Stomach (tissue), 9 donors: ENCODE results near the gene PGLYRP2. TPM values are rescaled to one million over a fixed set of nuclear protein-coding genes. Genes with fewer than 3 reads are reported as not detected.
"Not testable (repeated sequence)": the region's sequence is repeated elsewhere in the genome, so short reads cannot be mapped to it uniquely, and the experiment has no call there.

Source experiments
- DNase-seq, 2 donors: peaks; one replicate each; pipeline versions ENCODE4 v3.0.0 to v3.0.0-alpha.2; 2013 to 2019
- H3K27ac ChIP-seq, 5 donors: fragments of 200-600 bp in 4 of 5; sonication (generic) in 4 of 5; one replicate each; pipeline ENCODE4 v1.5.1; 2013 to 2019; ENCODE audit warnings: mild to moderate bottlenecking in 1 of 5, moderate library complexity in 1 of 5
- H3K27me3 ChIP-seq, 3 donors: fragments of 200-600 bp; sonication (generic); one replicate each; pipeline ENCODE4 v1.5.1; 2017 to 2019; ENCODE audit warnings: mixed run types in 1 of 3
- H3K36me3 ChIP-seq, 4 donors: fragments of 200-600 bp; sonication (generic); 1 replicate in 3 of 4; 2 replicates in 1 of 4; pipeline ENCODE4 v1.5.1; 2016 to 2019
- H3K4me1 ChIP-seq, 4 donors: fragments of 200-600 bp; sonication (generic); one replicate each; pipeline ENCODE4 v1.5.1; 2016 to 2019
- H3K4me3 ChIP-seq, 4 donors: fragments of 200-600 bp; sonication (generic) in 3 of 4; one replicate each; pipeline ENCODE4 v1.5.1; 2016 to 2019; ENCODE audit warnings: mild to moderate bottlenecking in 1 of 4
- H3K9me3 ChIP-seq, 4 donors: fragments of 200-600 bp; sonication (generic); one replicate each; pipeline ENCODE4 v1.5.1; 2016 to 2019
- EP300 ChIP-seq: sonication (generic); formaldehyde crosslinking; IDR thresholded peaks from one replicate; pipeline ENCODE4 v1.6.1; 2017; ENCODE audit warnings: antibody characterized with exemption
- POLR2A ChIP-seq, 4 donors: fragments of 450-650 bp; IDR thresholded peaks; one replicate each; pipeline ENCODE4 v1.6.1; 2016; ENCODE audit warnings: antibody characterized with exemption in 4 of 4, control low read depth in 2 of 4, mild to moderate bottlenecking in 1 of 4, moderate library complexity in 1 of 4
- POLR2AphosphoS5 ChIP-seq, 3 donors: sonication (generic); formaldehyde crosslinking; IDR thresholded peaks; one replicate each; pipeline ENCODE4 v1.6.1; 2016; ENCODE audit warnings: antibody characterized with exemption in 3 of 3
- WGBS, 5 donors: extraction: QIAGEN DNeasy Blood & Tissue Kit in 3 of 5; methylation state at CpG; one replicate each; pipeline versions ENCODE4 v1.1.5 to v1.1.7; 2013 to 2018; 5-methylcytosine and 5-hydroxymethylcytosine counted together
- intact Hi-C: fragments of 100-400 bp; cut with DNase I; formaldehyde crosslinking; loops from one replicate; pipeline ENCODE4 v1.15.1; 2023; ENCODE audit warnings: low total_unique reads
- polyA plus RNA-seq, 3 donors: library from polyadenylated mRNA; stranded (reverse); fragments of 200-250 nt; gene quantifications; one replicate each; pipeline ENCODE4 v1.2.3, GENCODE V29; 2013
- total RNA-seq, 5 donors: library from RNA; depleted of rRNA; stranded (reverse); fragments of >200 nt; gene quantifications; one replicate each; pipeline versions ENCODE4 v1.1.0 to v1.2.3, GENCODE V29; 2014 to 2016
- TF ChIP-seq, protein P1 (sequence below), 7 experiments: fragments of 450-650 bp in 4 of 7; fragments of 200-600 bp in 3 of 7; sonication (generic) in 3 of 7; IDR thresholded peaks; one replicate each; pipeline ENCODE4 v1.5.1; 2016 to 2019; ENCODE audit warnings: antibody characterized with exemption in 7 of 7, control low read depth in 2 of 7, mild to moderate bottlenecking in 1 of 7
- donor health status: healthy with polysubstance abuse.
- donor health status: Bipolar disorder and iron deficiency.
- donor health status: healthy.

PGLYRP2 gene
- total and polyA plus RNA-seq, 8 donors, result not detected

DNA sequence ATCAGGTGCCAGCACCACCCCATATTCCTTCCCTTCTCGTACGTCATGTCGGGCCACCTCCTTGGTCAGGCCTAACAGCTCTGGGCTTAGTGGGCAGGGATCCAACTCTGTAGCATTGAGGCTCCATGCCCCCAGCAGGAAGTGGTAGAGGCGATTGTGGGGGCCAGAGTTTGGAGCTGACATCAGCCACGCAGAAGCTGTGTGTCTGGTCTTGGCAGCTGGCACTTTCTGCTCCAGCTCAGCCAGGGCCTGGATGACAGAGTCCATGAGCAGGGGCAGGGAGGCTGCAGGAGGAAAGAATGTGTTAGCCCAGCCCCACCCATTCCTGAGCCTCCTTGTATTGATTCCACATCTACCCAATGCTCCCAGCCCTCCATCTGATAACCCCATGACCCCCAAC is 3.0 kb downstream of the PGLYRP2 start:
- TF ChIP-seq EP300, result no peak
- TF ChIP-seq POLR2A (IDR thresholded peaks at IDR 0.05), result no peak
- TF ChIP-seq POLR2AphosphoS5 (IDR thresholded peaks at IDR 0.05), result no peak
- TF ChIP-seq, protein P1, sequence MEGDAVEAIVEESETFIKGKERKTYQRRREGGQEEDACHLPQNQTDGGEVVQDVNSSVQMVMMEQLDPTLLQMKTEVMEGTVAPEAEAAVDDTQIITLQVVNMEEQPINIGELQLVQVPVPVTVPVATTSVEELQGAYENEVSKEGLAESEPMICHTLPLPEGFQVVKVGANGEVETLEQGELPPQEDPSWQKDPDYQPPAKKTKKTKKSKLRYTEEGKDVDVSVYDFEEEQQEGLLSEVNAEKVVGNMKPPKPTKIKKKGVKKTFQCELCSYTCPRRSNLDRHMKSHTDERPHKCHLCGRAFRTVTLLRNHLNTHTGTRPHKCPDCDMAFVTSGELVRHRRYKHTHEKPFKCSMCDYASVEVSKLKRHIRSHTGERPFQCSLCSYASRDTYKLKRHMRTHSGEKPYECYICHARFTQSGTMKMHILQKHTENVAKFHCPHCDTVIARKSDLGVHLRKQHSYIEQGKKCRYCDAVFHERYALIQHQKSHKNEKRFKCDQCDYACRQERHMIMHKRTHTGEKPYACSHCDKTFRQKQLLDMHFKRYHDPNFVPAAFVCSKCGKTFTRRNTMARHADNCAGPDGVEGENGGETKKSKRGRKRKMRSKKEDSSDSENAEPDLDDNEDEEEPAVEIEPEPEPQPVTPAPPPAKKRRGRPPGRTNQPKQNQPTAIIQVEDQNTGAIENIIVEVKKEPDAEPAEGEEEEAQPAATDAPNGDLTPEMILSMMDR (IDR thresholded peaks at IDR 0.05), result no peak
- H3K4me1 ChIP-seq, result peaks cover 0 to 5% (median 0%) of the 10 kb centered on the region in 4 donors
- H3K27me3 ChIP-seq, result peaks cover 0 to 12% (median 10%) of the 10 kb centered on the region in 3 donors
- DNase-seq, result no peak
- H3K36me3 ChIP-seq, result no peaks in the 10 kb centered on the region
- H3K4me3 ChIP-seq, result no peak overlapping the region
- WGBS, 5 donors, result 45 to 78% (median 66%) methylated on average over 5 of the region's 5 CpGs
- no peaks in the 10 kb centered on the region for H3K9me3 ChIP-seq
- H3K27ac ChIP-seq, result no peak overlapping the region
- intact Hi-C loops, result no loop called here

- H3K27ac ChIP-seq, result no peak overlapping the region
- no peak for DNase-seq
- H3K36me3 ChIP-seq, result no peaks in the 10 kb centered on the region
- H3K9me3 ChIP-seq, result no peaks in the 10 kb centered on the region
- peaks cover 0 to 19% (median 12%) of the 10 kb centered on the region in 3 donors for H3K27me3 ChIP-seq
- TF ChIP-seq POLR2AphosphoS5 (IDR thresholded peaks at IDR 0.05) (no peak), EP300 (no peak)
- peaks cover 0 to 5% (median 0%) of the 10 kb centered on the region in 4 donors for H3K4me1 ChIP-seq
- intact Hi-C loops, result no loop called here
- WGBS, 5 donors, result 90 to 97% (median 93%) methylated on average over 4 to 10 of the region's 10 CpGs
- H3K4me3 ChIP-seq, result no peak overlapping the region
These were observed 3.7 kb downstream of the PGLYRP2 start for GRCh38 chr19:15475611-15476010.

- intact Hi-C loops, result no loop called here
- Histone ChIP-seq H3K36me3 (no peaks in the 10 kb centered on the region), H3K4me1 (peaks cover 0 to 4% (median under 1%) of the 10 kb centered on the region in 4 donors), H3K27ac (no peak overlapping the region), H3K9me3 (no peaks in the 10 kb centered on the region), H3K4me3 (no peak overlapping the region), H3K27me3 (peaks cover 0 to 24% (median 15%) of the 10 kb centered on the region in 3 donors)
- DNase-seq, result no peak
- WGBS, 5 donors, result 76 to 84% (median 79%) methylated on average over 4 of the region's 4 CpGs
- TF ChIP-seq, protein P1 (IDR thresholded peaks at IDR 0.05), result no peak
- TF ChIP-seq EP300 (no peak), POLR2AphosphoS5 (IDR thresholded peaks at IDR 0.05) (no peak), POLR2A (IDR thresholded peaks at IDR 0.05) (no peak)
These were observed 4.1 kb downstream of the PGLYRP2 start for GRCh38 chr19:15475169-15475568.

- H3K4me3 ChIP-seq, DNase-seq, H3K9me3 ChIP-seq, intact Hi-C loops, H3K27ac ChIP-seq, H3K36me3 ChIP-seq: not testable (repeated sequence)
- H3K4me1 ChIP-seq, result peaks cover 0 to 13% (median 11%) of the 10 kb centered on the region in 4 donors
- H3K27me3 ChIP-seq, result peaks cover 0 to 37% (median 27%) of the 10 kb centered on the region in 3 donors
- 61 to 74% (median 70%) methylated on average over 4 of the region's 4 CpGs for WGBS, 5 donors
These were observed 5.5 kb downstream of the PGLYRP2 start for GRCh38 chr19:15473821-15474220.

GRCh38 chr19:15471639-15472101 is 7.6 kb downstream of the PGLYRP2 start:
- no peaks in the 10 kb centered on the region for H3K36me3 ChIP-seq
- no peak for DNase-seq
- peaks cover 0 to 47% (median 27%) of the 10 kb centered on the region in 3 donors for H3K27me3 ChIP-seq
- H3K27ac ChIP-seq, result no peak overlapping the region
- TF ChIP-seq, protein P1 (IDR thresholded peaks at IDR 0.05), result no peak
- TF ChIP-seq EP300, result no peak
- no peak for TF ChIP-seq POLR2A (IDR thresholded peaks at IDR 0.05)
- TF ChIP-seq POLR2AphosphoS5 (IDR thresholded peaks at IDR 0.05), result no peak
- H3K9me3 ChIP-seq, result no peaks in the 10 kb centered on the region
- peaks cover 0 to 23% (median 12%) of the 10 kb centered on the region in 4 donors for H3K4me1 ChIP-seq
- 44 to 60% (median 55%) methylated on average over 31 of the region's 31 CpGs for whole genome bisulfite sequencing, 5 donors
- no peak overlapping the region for H3K4me3 ChIP-seq
- intact Hi-C loops, result no loop called here
